Endodermal cell (in vitro differentiated cells): ENCODE data around the gene SLC10A2. TPM values are rescaled to one million over a fixed set of nuclear protein-coding genes. Genes with fewer than 3 reads are reported as not detected.

ENCODE experiments used
- DNase-seq: peaks from one replicate; pipeline ENCODE4 v3.0.0-alpha.2; 2017
- H3K27ac ChIP-seq: 2 replicates; pipeline ENCODE4 v1.5.1; 2013; ENCODE audit warnings: mild to moderate bottlenecking, low read depth, low read length, moderate library complexity
- H3K27me3 ChIP-seq: 2 replicates; pipeline ENCODE4 v1.6.1; 2013; ENCODE audit warnings: mild to moderate bottlenecking, low read length, moderate library complexity; ENCODE audit not compliant: insufficient read depth, control insufficient read depth, poor library complexity, severe bottlenecking
- H3K36me3 ChIP-seq: 2 replicates; pipeline ENCODE4 v1.7.0; 2013; ENCODE audit warnings: mild to moderate bottlenecking, low read length, moderate library complexity; ENCODE audit not compliant: control insufficient read depth, insufficient read depth
- H3K4me1 ChIP-seq: one replicate; pipeline ENCODE4 v1.7.0; 2013; ENCODE audit warnings: low read length; ENCODE audit not compliant: control insufficient read depth, insufficient read depth
- H3K4me3 ChIP-seq: 2 replicates; pipeline ENCODE4 v1.5.1; 2013; ENCODE audit warnings: mild to moderate bottlenecking, low read length, moderate library complexity
- H3K9ac ChIP-seq: 2 replicates; pipeline ENCODE4 v1.6.1; 2013; ENCODE audit warnings: mild to moderate bottlenecking, low read length, moderate library complexity; ENCODE audit not compliant: poor library complexity, severe bottlenecking; ENCODE audit errors: extremely low read depth
- H3K9me3 ChIP-seq: 2 replicates; pipeline ENCODE4 v1.6.1; 2013; ENCODE audit warnings: mild to moderate bottlenecking, low read length, moderate library complexity; ENCODE audit not compliant: control insufficient read depth
- H3K27ac Mint-ChIP-seq: 2 replicates; pipeline ENCODE4 v1.8.0; 2020; ENCODE audit warnings: mixed read lengths
- H3K27me3 Mint-ChIP-seq: 2 replicates; pipeline ENCODE4 v1.8.0; 2021; ENCODE audit warnings: mild to moderate bottlenecking, mixed read lengths; ENCODE audit not compliant: insufficient read depth
- H3K36me3 Mint-ChIP-seq: 2 replicates; pipeline ENCODE4 v1.8.0; 2020; ENCODE audit warnings: low read depth, mixed read lengths
- H3K4me1 Mint-ChIP-seq: 2 replicates; pipeline ENCODE4 v1.8.0; 2020; ENCODE audit warnings: mixed read lengths
- H3K4me3 Mint-ChIP-seq: 2 replicates; pipeline ENCODE4 v1.8.0; 2020; ENCODE audit warnings: mild to moderate bottlenecking, moderate library complexity, mixed read lengths
- H3K9me3 Mint-ChIP-seq: 2 replicates; pipeline ENCODE4 v1.8.0; 2020; ENCODE audit warnings: mild to moderate bottlenecking, mixed read lengths
- CTCF ChIP-seq: fragments of 200-600 bp; sonication (generic); conservative IDR thresholded peaks from 2 replicates; pipeline ENCODE4 v1.5.0; 2021; ENCODE audit warnings: antibody characterized with exemption, mild to moderate bottlenecking
- WGBS, 2 experiments: methylation state at CpG; one replicate each; pipeline versions ENCODE4 v1.1.5 to v1.1.7; 2013; ENCODE audit warnings: missing lambda C conversion rate in 2 of 2, mixed read lengths in 1 of 2; ENCODE audit not compliant: insufficient coverage in 1 of 2, insufficient read length in 1 of 2; 5-methylcytosine and 5-hydroxymethylcytosine counted together
- total RNA-seq, 2 donors: library from RNA; stranded (reverse); fragmentation: NEBNext Ultra II Directional in 1 of 2; extraction: Animal tissue kit (Norgen Biotek cat#: 25700) in 1 of 2; gene quantifications; 2 replicates in 1 of 2; 3 replicates in 1 of 2; pipeline ENCODE4 v1.2.1, GENCODE V29; 2021

SLC10A2 gene
- total RNA-seq, 2 donors from 2014 or later, result not detected

GRCh38 chr13:103000157-103000556 lies 66.1 kb downstream of the SLC10A2 start:
- Histone ChIP-seq H3K9ac (no peak overlapping the region), H3K4me1 (no peaks in the 10 kb centered on the region), H3K27me3 (no peaks in the 10 kb centered on the region), H3K4me3 (no peak overlapping the region), H3K36me3 (no peaks in the 10 kb centered on the region), H3K9me3 (peaks cover 8% of the 10 kb centered on the region), H3K27ac (no peak overlapping the region)
- no peak overlapping the region for H3K27ac Mint-ChIP-seq
- no peaks in the 10 kb centered on the region for H3K27me3 Mint-ChIP-seq
- H3K9me3 Mint-ChIP-seq, result peaks cover 10% of the 10 kb centered on the region
- WGBS, 2 experiments, result 91 to 96% methylated on average over 2 to 3 of the region's 3 CpGs
- no peak for TF ChIP-seq CTCF
- DNase-seq, result no peak
- H3K36me3 Mint-ChIP-seq, result no peaks in the 10 kb centered on the region
- H3K4me3 Mint-ChIP-seq, result no peak overlapping the region
- H3K4me1 Mint-ChIP-seq, result no peaks in the 10 kb centered on the region

GRCh38 chr13:102999499-102999898 lies 66.7 kb downstream of the SLC10A2 start:
- Mint-ChIP-seq H3K4me3 (no peak overlapping the region), H3K27me3 (no peaks in the 10 kb centered on the region), H3K4me1 (no peaks in the 10 kb centered on the region), H3K27ac (no peak overlapping the region), H3K9me3 (peaks cover 17% of the 10 kb centered on the region), H3K36me3 (no peaks in the 10 kb centered on the region)
- H3K27ac ChIP-seq, result no peak overlapping the region
- H3K4me3 ChIP-seq, result no peak overlapping the region
- 80 to 84% methylated on average over 1 to 2 of the region's 2 CpGs for WGBS, 2 experiments
- H3K9me3 ChIP-seq, result peaks cover 12% of the 10 kb centered on the region
- no peak overlapping the region for H3K9ac ChIP-seq
- no peaks in the 10 kb centered on the region for H3K27me3 ChIP-seq
- TF ChIP-seq CTCF, result no peak
- no peaks in the 10 kb centered on the region for H3K36me3 ChIP-seq
- DNase-seq, result no peak
- H3K4me1 ChIP-seq, result no peaks in the 10 kb centered on the region

Other genes with a start within 250 kb of the SLC10A2 start
- gene ERCC5, start 220.4 kb downstream of the SLC10A2 start, total RNA-seq, result 10 to 100 TPM; 22.4 to 26.7 TPM